ENCODE measurements around the gene GALNT18. TPM values are rescaled to one million over a fixed set of nuclear protein-coding genes. Genes with fewer than 3 reads are reported as not detected.

Gene GALNT18
- total RNA-seq, 1 donor from 2014 or later = 24.4 TPM

GRCh38 chr11:11608783-11609232 is 13.0 kb downstream of the GALNT18 start:
- no peak for DNase-seq
- no peak overlapping the region for H3K4me3 ChIP-seq
- TF ChIP-seq CTCF (IDR thresholded peaks at IDR 0.05; ENCODE audit: borderline replicate concordance) = no peak
- intact Hi-C loops (cut with micrococcal nuclease) = no loop called here
- H3K9me3 ChIP-seq (replicated peaks) = no peaks in the 10 kb centered on the region
- no peaks in the 10 kb centered on the region for H3K27me3 ChIP-seq (ENCODE audit: low read depth)
- no peaks in the 10 kb centered on the region for H3K36me3 ChIP-seq
- H3K4me1 ChIP-seq = peaks cover 78% of the 10 kb centered on the region
- no peak overlapping the region for H3K27ac ChIP-seq (replicated peaks)

GRCh38 chr11:11607772-11608171 is 14.0 kb downstream of the GALNT18 start:
- Histone ChIP-seq H3K4me3 (no peak overlapping the region), H3K4me1 (peaks cover 68% of the 10 kb centered on the region)

GRCh38 chr11:11605821-11606450 is 15.9 kb downstream of the GALNT18 start:
- no peak for TF ChIP-seq CTCF (IDR thresholded peaks at IDR 0.05; ENCODE audit: borderline replicate concordance)
- Histone ChIP-seq H3K4me3 (no peak overlapping the region), H3K27me3 (ENCODE audit: low read depth) (no peaks in the 10 kb centered on the region), H3K9me3 (replicated peaks) (no peaks in the 10 kb centered on the region), H3K36me3 (peaks cover 3% of the 10 kb centered on the region), H3K4me1 (peaks cover 49% of the 10 kb centered on the region), H3K27ac (replicated peaks) (no peak overlapping the region)
- DNase-seq = no peak
- intact Hi-C loops (cut with micrococcal nuclease) = no loop called here

More at GRCh38 chr11:11607772-11608171, 14.0 kb downstream of the GALNT18 start:
- H3K27ac ChIP-seq (replicated peaks) = no peak overlapping the region
- no peak for DNase-seq
- TF ChIP-seq CTCF (IDR thresholded peaks at IDR 0.05; ENCODE audit: borderline replicate concordance) = no peak
- intact Hi-C loops (cut with micrococcal nuclease) = no loop called here
- no peaks in the 10 kb centered on the region for H3K9me3 ChIP-seq (replicated peaks)
- no peaks in the 10 kb centered on the region for H3K27me3 ChIP-seq (ENCODE audit: low read depth)
- H3K36me3 ChIP-seq = no peaks in the 10 kb centered on the region

- Histone ChIP-seq H3K4me3 (no peak overlapping the region), H3K27ac (replicated peaks) (no peak overlapping the region), H3K9me3 (replicated peaks) (no peaks in the 10 kb centered on the region), H3K27me3 (ENCODE audit: low read depth) (no peaks in the 10 kb centered on the region), H3K36me3 (peaks cover 3% of the 10 kb centered on the region), H3K4me1 (peaks cover 47% of the 10 kb centered on the region)
- intact Hi-C loops (cut with micrococcal nuclease) = no loop called here
- TF ChIP-seq CTCF (IDR thresholded peaks at IDR 0.05; ENCODE audit: borderline replicate concordance) = no peak
- DNase-seq = no peak
Observed at GRCh38 chr11:11605181-11605580, 16.6 kb downstream of the GALNT18 start.

GRCh38 chr11:11604370-11604990 is 17.3 kb downstream of the GALNT18 start:
- TF ChIP-seq CTCF (IDR thresholded peaks at IDR 0.05; ENCODE audit: borderline replicate concordance) = no peak
- no peak for DNase-seq
- Histone ChIP-seq H3K27ac (replicated peaks) (no peak overlapping the region), H3K27me3 (ENCODE audit: low read depth) (no peaks in the 10 kb centered on the region), H3K36me3 (peaks cover 3% of the 10 kb centered on the region), H3K4me1 (peaks cover 40% of the 10 kb centered on the region), H3K9me3 (replicated peaks) (no peaks in the 10 kb centered on the region), H3K4me3 (no peak overlapping the region)
- intact Hi-C loops (cut with micrococcal nuclease) = no loop called here
